ENCODE data around the gene ZNF607.

- TF ChIP-seq CTCF (IDR thresholded peaks at IDR 0.05 in 4 of 5, conservative IDR thresholded peaks at IDR 0.05 in 1 of 5) (no peak), POLR2A (IDR thresholded peaks at IDR 0.05) (no peak)
Observed at GRCh38 chr19:37669450-37669914, 50.1 kb downstream of the ZNF607 start.

Data from gastrocnemius medialis (tissue), 4 donors.